ENCODE data around the gene C1orf35.
A peak's percentile ranks its signal among the peaks of the same experiment; 100 is the strongest.

The C1orf35 gene

GRCh38 chr1:228100822-228101613 lies 2.1 kb downstream of the C1orf35 start:
- Histone ChIP-seq H3K9ac (ENCODE audit: low read length) (0 out of 2 replicates have a peak overlapping the region, but pooled peaks have one; percentile 80), H3K4me3 (ENCODE audit: low read length) (peak overlapping the region; percentile 87)

GRCh38 chr1:228099331-228099732 lies 3.8 kb downstream of the C1orf35 start:
- H3K79me2 ChIP-seq (ENCODE audit: low read length) = peaks cover 79% of the 10 kb centered on the region
- H3K4me1 ChIP-seq (ENCODE audit: low read length) = peaks cover 14% of the 10 kb centered on the region
- no peak overlapping the region for H3K4me3 ChIP-seq (ENCODE audit: low read length)
- no peak overlapping the region for H3K27ac ChIP-seq (ENCODE audit: low read length)
- H3K27me3 ChIP-seq (ENCODE audit: low read depth, low read length) = no peaks in the 10 kb centered on the region
- no peak overlapping the region for H2AFZ ChIP-seq (ENCODE audit: low read depth, low read length)
- H3K4me2 ChIP-seq (ENCODE audit: low read length) = no peak overlapping the region
- H4K20me1 ChIP-seq (ENCODE audit: insufficient read depth, low read length) = peaks cover 66% of the 10 kb centered on the region
- TF ChIP-seq CTCF (IDR thresholded peaks at IDR 0.05; ENCODE audit: low read depth, low read length) (no peak), EZH2phosphoT487 (IDR thresholded peaks at IDR 0.05; ENCODE audit: low read depth) (no peak)
- peaks cover 5% of the 10 kb centered on the region; the same call in 1 of the 2 replicates for H3K9me3 ChIP-seq (ENCODE audit: insufficient read depth, low read length)
- no peak overlapping the region for H3K9ac ChIP-seq (ENCODE audit: low read length)
- H3K36me3 ChIP-seq (replicated peaks; ENCODE audit: low read depth, low read length) = peaks cover 52% of the 10 kb centered on the region

More at GRCh38 chr1:228100822-228101613, 2.1 kb downstream of the C1orf35 start:
- peaks cover 45% of the 10 kb centered on the region for H3K36me3 ChIP-seq (replicated peaks; ENCODE audit: low read depth, low read length)
- no peaks in the 10 kb centered on the region for H3K9me3 ChIP-seq (ENCODE audit: insufficient read depth, low read length)
- H2AFZ ChIP-seq (ENCODE audit: low read depth, low read length) = no peak overlapping the region
- TF ChIP-seq CTCF (IDR thresholded peaks at IDR 0.05; ENCODE audit: low read depth, low read length) = no peak
- peaks cover 62% of the 10 kb centered on the region for H3K79me2 ChIP-seq (ENCODE audit: low read length)
- no peaks in the 10 kb centered on the region for H3K27me3 ChIP-seq (ENCODE audit: low read depth, low read length)
- peak overlapping the region; percentile 0; the same call in 1 of the 2 replicates for H3K27ac ChIP-seq (ENCODE audit: low read length)
- peaks cover 17% of the 10 kb centered on the region for H3K4me1 ChIP-seq (ENCODE audit: low read length)
- peak overlapping the region; percentile 80 for H3K4me2 ChIP-seq (ENCODE audit: low read length)
- peaks cover 50% of the 10 kb centered on the region for H4K20me1 ChIP-seq (ENCODE audit: insufficient read depth, low read length)

GRCh38 chr1:228098323-228098931 lies 4.7 kb downstream of the C1orf35 start:
- Histone ChIP-seq H3K36me3 (replicated peaks; ENCODE audit: low read depth, low read length) (peaks cover 55% of the 10 kb centered on the region), H3K27me3 (ENCODE audit: low read depth, low read length) (no peaks in the 10 kb centered on the region), H4K20me1 (ENCODE audit: insufficient read depth, low read length) (peaks cover 75% of the 10 kb centered on the region)

More at GRCh38 chr1:228098323-228098931, 4.7 kb downstream of the C1orf35 start:
- H3K79me2 ChIP-seq (ENCODE audit: low read length) = peaks cover 83% of the 10 kb centered on the region
- H3K27ac ChIP-seq (ENCODE audit: low read length) = no peak overlapping the region
- peaks cover 7% of the 10 kb centered on the region for H3K4me1 ChIP-seq (ENCODE audit: low read length)
- H3K4me3 ChIP-seq (ENCODE audit: low read length) = no peak overlapping the region
- no peak for TF ChIP-seq CTCF (IDR thresholded peaks at IDR 0.05; ENCODE audit: low read depth, low read length)
- no peak for TF ChIP-seq EZH2phosphoT487 (IDR thresholded peaks at IDR 0.05; ENCODE audit: low read depth)
- no peak overlapping the region for H2AFZ ChIP-seq (ENCODE audit: low read depth, low read length)
- peaks cover 10% of the 10 kb centered on the region; the same call in 1 of the 2 replicates for H3K9me3 ChIP-seq (ENCODE audit: insufficient read depth, low read length)
- H3K9ac ChIP-seq (ENCODE audit: low read length) = no peak overlapping the region
- H3K4me2 ChIP-seq (ENCODE audit: low read length) = no peak overlapping the region
